Erythroblast (primary cell): ENCODE results near the gene CLTCL1.

Source experiments
- GATA1 ChIP-seq: IDR thresholded peaks from 2 replicates; pipeline ENCODE4 v1.6.1; 2011; ENCODE audit warnings: low read depth, mild to moderate bottlenecking, control low read depth, low read length, moderate library complexity
- POLR2A ChIP-seq: IDR thresholded peaks from 2 replicates; pipeline ENCODE4 v1.6.1; 2011; ENCODE audit warnings: mild to moderate bottlenecking, low read length

GRCh38 chr22:19287076-19287707 is 4.3 kb downstream of the CLTCL1 start:
- TF ChIP-seq POLR2A (no peak), GATA1 (no peak)
